Stimulated activated CD8-positive, alpha-beta memory T cell treated with anti-CD3 and anti-CD28 coated beads, Interleukin-15, amount 100 ng/mL, for 4 hours (primary cell): ENCODE measurements around the gene APMAP.

Source experiments
- DNase-seq, 2 donors: peaks; one replicate each; pipeline ENCODE4 v3.0.0-alpha.2; 2020; ENCODE audit warnings: low read depth in 2 of 2

The APMAP gene

DNA sequence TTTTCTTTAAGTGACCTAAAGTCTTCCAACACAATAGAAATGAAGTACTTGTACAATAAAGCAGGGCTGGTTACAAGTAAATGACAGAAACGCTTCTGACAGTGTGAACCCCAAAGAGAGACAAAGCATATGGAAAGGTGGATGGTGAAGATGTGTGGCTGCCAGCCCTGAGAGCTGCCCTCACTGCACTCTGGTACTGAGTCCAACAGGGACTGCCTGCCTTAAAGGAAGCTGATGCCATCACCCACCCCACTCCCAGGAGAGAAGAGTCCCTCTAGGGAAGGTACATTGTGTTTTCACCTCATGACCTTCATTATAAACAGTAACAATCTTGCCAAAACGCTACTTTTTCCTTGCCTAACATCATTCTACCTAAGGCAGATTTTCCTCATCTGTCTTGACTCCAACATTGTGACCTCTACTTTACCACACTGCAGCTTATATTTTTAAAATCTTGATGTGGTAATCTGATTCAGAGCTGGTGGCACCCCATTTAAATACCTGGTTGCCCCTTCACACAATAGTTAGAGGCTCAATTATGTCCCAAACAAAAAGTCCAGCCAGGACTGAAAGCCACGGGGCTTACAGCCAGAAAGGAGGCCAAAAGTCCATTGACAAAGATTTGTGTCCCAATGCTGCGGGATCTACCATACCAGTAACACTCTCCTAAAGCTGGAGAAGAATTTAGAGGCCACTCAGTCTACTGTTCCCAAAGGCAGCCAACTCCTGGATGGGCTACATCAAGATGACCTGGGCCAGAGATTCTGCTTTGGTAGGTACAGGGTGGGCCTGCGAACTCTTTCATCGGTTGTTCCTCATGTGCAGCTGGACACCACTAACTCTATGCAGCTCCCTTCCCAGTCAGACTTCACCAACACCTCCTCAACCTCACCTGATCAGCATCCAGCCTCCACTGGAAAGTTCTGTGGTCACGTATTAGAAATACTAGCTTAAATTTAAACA lies 4.4 kb downstream of the APMAP start:
- no peak for DNase-seq

DNA sequence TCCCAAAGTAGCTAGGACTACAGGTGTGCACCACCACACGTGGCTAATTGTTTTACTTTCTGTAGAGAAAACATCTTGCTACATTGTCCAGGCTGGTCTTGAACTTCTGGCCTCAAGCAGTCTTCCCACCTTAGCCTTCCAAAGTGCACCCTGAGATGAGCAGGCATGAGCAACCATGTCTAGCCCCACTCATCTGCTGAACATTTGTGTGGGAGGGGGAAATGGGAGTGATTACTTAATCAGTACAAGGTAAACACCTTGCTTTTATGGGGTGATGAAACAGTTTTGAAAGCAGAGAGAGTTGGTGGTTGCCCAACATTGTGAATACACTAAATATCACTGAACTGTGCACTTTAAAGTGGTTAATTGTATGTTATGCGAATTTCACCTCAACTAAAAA lies 5.3 kb downstream of the APMAP start:
- DNase-seq, result no peak

DNA sequence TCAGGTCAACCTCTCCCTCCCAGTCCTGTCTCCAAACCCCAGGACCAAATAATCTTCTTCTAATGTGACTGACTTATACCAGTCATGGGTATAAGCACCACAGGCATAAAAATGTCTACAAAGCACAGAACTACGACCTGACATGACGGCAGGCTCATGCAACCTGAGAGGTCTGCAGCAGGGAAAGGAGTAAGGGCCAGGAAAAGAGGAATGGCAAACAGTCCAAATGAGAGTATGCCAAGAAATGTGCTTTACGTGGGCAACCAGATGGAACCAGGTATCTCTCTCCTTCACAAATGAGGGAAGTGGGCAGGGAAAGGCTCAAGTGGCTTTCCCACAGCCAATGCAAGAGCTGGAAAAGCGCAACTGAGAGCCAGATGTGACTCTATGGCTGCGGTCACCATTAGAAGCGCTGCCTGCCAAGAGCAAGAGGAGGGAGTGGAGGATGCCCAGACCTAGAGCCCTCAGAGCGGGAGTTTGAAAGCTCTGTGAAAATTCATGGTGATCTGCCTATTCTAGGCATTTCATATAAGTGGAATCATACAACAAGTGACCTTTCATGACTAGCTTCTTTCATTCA lies 6.0 kb downstream of the APMAP start:
- DNase-seq, result no peak

DNA sequence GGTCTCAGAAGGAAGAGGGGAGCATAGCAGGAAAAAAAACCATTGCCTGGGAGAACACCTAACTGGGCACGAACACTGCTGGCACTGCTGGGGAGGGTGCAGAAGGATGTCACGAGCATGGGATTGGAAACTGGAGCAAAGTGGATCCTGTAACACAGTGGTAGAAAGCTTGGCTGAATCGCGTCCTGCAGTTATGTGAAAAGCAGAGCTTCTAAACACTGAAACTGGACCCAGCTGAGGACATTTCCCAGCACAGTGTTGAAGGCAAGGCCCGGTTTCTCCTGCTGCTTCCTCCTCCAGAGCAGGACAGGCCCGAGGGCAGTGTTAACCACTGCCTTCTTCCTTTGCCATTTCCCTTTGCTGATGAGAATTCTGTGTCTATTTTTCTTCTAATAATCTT lies 6.7 kb downstream of the APMAP start:
- no peak for DNase-seq

DNA sequence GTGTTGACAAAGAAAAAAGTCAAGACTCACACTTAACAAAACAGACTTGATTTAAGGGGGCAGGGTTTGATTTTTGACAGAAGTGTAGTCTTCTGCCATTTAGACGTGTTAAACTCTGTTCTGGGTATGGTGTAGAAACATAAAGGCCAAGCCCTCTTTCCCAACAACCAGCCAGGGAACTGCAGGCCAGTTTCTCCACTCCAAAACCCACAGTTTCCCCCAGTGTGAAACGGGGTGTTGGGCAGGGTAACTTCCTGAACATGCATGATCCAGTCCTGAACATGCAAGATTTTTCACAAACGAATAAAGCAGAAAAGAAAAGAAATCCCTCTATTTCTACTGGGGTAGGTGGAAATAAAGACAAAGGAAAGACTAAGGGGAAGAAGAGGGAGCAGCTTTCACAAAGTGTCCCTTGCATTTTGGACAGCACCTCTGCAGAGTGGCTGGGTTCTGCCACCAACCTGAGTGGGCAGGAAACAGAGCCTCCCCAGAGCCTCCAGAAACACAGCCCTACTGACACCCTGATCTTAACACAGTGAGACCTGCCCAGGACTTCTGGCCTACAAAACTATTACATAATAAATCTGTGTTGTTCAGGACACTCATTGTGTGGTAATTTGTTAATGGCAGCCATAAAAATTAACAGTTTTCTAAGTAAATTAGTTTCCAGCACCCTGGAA lies 7.5 kb downstream of the APMAP start:
- DNase-seq, result no peak

DNA sequence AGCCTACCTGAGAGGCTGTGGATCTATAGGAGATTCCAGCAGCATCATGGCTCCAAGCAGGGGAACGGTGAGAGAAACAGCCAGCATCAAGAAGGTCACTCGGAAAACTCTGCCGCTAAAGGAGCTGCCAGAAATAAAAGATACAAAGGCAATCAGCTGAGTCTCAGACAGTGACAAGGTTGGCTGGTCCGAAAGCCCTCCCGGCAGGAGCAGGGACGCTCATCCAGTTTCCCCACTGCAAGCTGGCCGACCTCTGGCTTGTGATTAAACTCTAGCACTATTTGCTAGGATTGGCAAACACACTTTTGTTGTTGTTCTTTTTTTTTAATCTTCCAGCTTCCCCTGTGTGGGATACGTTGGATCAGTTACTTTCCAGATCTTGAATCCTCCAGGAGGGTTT lies 8.7 kb downstream of the APMAP start:
- no peak for DNase-seq

DNA sequence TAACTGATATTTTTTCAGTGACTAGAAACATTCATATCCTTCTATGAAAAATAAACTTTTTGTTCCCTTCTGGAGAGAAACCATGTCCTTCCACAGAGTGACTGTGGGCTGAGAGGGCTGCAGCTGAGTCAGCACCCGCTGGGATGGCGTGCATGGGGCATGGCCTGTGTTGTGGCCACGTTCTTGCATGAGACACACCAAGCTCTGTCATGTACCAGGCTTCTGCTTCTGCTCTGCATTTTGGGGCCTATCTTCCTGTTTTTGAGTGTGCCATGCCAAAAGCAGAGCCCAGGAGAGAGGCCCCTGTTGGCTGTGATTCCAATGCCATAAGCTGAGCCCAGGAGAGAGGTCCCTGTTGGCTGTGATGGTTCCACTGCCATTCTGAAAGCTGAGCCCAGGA lies 10.8 kb downstream of the APMAP start:
- DNase-seq, result no peak

DNA sequence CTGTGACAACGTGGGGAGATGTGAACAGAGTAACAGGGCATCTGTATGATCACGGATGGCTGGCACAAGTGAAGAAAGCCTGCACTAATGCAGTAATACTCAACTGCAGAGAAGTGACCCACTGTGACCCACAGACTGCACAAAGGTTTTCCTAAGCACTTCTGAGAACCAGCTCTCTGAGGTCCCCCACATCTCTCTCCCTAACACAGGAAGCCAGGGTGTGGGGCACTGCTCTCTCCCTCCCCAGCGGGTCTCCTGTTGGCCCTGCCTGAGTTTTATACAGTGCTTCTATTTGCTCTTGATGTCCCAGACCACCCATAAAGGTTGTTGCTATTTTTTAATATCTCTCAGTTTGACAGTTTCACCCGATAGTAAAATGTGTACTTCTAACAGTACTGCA lies 11.3 kb downstream of the APMAP start:
- DNase-seq, result no peak

DNA sequence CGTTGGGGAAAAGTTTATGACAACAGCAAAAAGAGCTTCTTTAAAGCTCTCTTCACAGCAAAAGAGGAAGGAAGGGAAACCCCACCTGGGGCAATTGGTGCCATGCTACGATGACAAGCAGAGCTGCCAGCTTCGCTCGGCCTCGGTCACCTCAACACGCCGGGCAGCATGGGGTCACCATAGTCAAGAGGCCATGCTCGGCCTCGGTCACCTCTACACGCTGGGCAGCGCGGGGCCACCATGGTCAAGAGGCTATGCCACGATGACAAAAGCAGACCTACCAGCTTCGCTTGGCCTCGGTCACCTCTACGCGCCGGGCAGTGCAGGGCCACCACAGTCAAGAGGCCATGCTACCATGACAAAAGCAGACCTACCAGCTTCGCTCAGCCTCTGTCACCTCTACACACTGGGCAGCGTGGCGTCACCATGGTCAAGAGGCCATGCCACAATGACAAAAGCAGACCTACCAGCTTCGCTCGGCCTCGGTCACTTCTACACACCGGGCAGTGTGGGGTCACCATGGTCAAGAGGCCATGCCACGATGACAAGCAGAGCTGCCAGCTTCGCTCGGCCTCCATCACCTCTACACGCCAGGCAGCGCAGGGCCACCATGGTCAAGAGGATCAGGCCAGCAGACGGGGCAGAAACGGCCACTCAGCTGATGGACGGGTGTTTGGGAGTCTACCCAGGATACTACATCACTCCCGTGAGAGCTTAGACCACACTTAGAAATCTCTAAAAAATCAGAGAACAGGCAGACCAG lies 12.1 kb downstream of the APMAP start:
- no peak for DNase-seq

DNA sequence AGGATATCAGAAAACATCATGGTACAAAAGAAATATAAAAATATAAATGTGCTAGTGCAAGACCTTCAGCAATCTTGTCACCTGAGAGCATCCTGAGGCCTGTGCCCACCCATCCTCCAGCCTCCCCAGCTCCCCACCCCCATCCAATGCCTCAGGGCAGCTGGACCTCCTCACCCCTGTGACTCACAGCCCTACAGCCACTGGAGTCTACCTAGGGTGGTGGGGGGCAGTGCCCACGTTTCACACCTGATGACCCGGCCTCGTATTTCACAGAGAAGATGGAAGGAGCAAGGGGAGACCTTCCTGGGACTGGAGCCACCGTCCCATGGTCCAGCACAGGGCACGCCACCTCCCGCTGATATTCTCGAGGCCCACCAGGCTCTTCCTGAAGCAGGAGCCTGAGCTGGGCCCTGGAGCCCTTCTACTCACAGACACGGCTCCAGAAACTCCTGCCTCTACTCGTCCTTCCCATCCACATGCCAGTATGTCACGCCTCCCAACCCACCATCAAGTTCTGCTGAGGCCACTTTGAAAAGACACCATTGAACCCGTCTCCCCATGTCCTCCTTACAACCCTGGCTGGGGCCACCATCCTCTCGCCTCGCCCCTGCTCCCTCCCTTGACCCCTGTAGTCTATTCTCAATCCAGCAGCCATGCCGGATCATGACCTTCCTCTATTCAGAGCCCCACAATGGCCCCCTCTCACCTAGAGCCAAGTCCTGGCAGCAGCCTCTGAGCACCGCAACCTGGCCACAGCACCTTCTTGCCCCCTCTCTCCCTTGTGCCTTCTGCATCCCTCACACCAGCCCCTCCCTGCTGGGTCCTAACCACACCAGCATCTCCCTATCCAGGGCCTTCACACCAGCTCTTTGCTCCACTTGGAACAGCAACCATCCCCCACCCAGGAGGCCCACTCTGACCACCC lies 13.3 kb downstream of the APMAP start:
- DNase-seq, result no peak

DNA sequence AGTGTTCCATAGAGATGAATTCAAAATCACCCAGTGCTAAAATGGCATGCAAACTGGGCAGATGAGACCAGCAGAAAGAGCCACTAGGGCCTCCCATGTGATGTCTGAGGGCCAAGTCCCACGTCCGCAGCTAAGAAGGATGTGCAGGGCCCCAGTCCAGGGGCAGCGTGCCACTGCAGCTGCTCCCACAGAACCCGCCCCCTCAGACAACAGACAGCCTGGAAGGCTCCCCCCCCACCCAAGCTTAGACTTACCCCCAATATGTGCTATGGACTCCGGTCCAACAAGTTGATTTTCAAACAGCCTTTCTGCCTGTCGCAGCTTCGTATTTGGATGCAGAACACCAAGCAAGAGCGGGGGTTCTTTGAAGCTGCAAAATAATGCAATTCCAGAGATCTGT lies 14.0 kb downstream of the APMAP start:
- no peak for DNase-seq

DNA sequence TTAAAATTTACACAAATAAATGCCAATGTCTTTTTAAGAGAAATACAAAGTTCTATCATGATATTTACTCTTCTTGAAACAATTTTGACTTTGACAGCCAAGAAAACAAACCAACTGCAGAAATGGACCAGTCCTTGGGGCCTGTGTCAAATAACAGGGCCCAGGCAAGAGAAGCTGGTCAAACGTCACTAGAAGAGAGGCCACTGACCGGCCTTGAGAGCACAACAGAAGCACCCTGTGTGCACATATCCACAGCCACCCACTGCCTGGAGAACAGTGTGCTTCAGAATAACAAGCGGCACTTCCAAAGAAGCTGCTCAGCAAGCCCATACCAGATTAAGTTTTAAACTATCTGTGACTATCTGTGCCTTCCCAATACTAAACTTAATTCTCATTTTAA lies 14.8 kb downstream of the APMAP start:
- DNase-seq, result no peak

DNA sequence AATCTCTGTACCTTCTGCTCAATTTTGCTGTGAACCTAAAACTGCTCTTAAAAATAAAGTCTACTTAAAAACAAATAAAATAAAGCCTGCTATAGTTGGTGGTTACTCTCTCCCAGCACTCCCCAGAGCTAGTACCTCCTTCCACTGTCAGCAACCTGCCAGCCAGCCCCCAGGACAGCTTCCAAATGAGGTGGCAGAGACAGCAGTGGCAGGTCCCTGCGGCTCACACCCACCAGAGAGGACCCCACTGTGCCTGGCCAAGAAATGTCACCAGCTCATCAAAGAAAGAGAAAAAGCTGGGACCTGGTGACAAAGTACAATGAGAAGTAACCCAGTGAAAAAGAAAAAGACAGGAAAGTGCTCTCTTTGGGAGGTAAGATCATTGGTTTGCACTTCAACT lies 15.2 kb downstream of the APMAP start:
- no peak for DNase-seq

DNA sequence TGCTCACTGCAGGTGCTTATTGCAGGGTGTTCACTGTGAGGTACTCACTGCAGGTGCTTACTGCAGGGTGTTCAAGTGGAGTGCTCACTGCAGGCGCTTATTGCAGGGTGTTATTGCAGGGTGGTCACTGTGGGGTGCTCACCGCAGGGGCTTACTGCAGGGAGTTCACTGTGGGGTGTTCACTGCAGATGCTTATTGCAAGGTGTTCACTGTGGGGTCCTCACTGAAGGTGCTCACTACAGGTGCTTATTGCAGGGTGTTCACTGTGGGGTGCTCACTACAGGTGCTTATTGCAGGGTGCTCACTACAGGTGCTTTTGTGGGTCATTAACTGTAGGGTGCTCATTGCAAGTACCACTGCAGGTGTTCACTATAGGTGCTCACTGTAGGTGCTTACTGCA lies 20.2 kb downstream of the APMAP start:
- no peak for DNase-seq

DNA sequence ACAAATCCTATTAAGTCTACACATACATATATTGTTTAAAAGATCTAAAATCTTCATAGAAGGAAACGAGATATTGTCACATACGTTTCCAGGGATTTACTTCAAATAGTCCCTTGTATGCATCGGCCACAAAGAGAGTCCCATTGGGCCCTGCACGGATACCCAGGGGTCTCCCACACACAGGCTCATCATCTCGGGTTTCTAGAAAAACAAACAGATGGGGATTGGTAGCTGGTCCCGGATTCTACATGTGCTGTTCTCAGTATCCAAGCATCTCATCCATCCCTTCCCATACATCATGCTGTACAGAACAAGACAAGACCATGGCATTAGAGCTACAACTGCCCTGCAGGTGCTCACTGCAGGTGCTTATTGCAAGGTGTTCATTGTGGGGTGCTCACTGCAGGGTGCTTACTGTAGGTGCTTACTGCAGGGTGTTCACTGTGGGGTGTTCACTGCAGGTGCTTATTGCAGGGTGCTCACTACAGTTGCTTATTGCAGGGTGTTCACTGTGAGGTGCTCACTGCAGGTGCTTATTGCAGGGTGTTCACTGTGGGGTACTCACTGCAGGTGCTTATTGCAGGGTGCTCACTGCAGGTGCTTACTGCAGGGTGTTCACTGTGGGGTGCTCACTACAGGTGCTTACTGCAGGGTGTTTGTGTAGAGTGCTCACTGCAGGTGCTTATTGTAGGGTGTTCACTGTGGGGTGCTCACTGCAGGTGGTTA lies 21.0 kb downstream of the APMAP start:
- DNase-seq, result no peak

DNA sequence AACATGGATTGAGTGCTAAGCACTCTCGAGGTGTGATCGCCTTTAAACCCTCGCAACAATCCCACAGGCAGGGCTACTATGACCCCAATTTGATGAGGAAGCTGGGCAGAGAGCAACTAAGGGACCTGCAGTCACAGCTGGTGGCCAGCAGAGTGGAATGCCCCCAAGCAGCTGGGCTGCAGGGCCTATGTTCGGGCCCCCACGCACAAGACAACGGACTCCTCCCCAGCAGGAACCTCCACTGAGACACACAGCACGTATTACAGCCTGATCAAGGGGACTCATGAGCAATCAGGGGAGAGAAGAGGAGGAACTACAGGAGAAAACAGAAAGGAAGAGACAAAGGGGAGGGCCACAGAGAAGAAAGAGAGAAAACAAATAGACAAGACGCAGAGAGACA lies 21.8 kb downstream of the APMAP start:
- no peak for DNase-seq

DNA sequence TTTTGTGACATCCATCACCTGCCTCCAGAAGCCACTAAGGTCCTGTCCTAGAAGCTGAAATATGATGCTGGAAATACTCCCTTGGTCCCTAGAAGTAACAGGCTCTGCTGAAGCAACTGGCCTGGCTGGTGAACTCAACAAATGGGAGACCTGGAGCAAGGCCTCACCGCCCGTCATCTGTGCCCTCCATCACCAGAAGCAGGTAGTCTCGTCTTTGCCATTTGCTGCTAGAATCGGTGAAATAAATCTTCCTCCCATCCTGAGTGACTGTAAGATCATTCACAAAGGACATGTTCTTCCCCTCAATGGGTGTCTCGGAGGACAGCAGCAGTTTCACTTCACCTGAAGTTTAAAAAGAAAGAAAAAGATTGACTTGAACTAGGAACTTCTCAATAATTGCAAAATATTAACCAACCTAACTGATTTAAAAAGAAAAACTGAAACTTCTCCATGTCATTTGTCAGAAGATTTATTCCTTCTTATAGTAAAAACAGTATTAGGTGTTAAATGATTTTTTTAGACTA lies 22.5 kb downstream of the APMAP start:
- DNase-seq, result no peak

DNA sequence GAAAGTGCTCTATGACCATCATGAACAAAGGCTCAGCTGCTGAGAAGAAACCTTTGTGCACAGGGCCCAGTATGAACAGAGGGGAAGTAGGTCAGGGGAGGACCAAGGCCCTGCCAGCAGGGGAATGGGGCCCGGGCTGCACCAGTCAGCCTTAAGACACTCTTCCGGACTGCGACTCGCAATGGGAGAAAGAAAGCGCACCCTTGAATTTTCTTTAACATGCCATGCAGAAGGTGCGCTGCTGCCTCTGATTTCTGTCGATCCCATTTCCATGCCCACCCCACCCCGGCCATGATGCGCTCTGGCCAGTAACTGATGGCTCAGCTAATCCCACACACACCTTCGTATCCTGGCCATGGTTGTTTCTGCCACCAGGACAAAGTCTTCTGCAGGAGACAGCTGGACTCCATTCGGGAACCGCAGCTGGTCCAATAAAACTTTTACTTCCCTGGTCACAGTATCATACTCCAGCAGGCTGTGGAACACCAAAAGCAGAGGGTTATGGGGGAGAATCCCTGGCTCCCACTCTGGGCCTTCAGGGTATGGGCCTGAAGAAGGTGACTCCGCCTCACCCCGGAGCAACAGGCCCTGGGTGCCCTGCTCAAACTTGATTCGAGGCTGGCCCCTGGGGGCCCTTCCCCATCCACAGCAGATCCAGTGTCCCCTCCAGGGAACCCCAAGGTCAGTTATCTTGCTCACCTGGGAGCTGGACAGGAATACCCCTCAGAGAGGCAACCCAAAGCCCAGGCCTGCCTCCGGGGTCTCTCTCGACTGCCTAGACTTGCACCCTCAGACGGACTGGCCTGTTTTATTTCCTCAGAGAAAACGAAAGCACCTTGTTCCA lies 23.1 kb downstream of the APMAP start:
- DNase-seq, result no peak

DNA sequence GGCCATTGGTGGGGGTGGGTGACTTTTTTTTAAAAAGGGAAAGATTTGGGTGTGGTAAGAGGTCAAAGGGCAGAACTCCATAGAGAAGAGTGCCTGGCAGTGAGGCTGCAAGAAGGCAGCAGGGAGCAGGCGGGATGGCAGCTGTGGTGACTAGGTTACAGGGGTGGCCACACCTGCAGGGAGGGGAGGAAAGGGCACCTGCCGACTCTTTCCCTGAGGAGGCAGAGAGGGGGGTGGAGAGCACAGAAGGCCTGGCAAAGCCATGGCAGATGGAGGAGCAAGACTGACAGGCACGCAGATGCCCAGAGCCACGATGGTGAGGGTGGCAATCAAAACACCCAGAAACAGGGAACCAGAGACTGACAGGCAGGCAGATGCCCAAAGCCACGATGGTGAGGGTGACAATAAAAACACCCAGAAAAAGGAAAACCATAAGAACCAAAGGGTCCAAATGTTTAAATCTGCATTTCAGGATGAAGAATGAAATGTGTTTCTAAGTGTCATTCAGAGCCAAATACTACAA lies 24.2 kb downstream of the APMAP start:
- no peak for DNase-seq
